ENCODE results near the gene AFMID. TPM values are rescaled to one million over a fixed set of nuclear protein-coding genes. Genes with fewer than 3 reads are reported as not detected.

The AFMID gene
- total RNA-seq, 4 donors from 2014 or later = 11.7 to 14.3 (median 12.1) TPM

DNA sequence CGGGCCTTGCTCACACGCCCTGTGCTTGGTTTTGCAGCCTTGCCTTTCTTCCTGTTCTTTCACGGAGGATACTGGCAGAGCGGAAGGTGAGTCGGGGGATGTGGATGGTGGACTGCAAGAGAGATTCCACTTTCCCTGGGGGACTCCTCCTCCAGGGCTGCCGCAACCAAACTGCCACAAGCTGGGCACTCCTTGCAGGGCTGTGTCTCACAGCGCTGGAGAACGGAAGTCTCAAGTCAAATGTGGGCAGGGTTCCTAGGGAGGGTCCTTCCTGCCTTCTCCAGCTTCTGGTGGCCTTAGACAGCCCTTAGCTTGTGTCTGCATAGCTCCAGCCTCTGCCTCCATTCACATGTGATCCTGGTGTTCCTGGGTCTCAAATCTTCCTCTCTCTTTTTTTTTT lies 15.5 kb downstream of the AFMID start:
- intact Hi-C loops (cut with DNase I; ENCODE audit: low total_unique reads) (no loop called here), in situ Hi-C loops (cut with MboI; ENCODE audit: low sequenced_read_pairs in 4 of 4) (no loop called here)
- H3K36me3 ChIP-seq = no peaks in the 10 kb centered on the region
- DNase-seq (no peak), ATAC-seq (no peak)
- no peak overlapping the region for H3K4me3 ChIP-seq
- H3K27ac ChIP-seq = no peak overlapping the region
- TF ChIP-seq, protein P1, sequence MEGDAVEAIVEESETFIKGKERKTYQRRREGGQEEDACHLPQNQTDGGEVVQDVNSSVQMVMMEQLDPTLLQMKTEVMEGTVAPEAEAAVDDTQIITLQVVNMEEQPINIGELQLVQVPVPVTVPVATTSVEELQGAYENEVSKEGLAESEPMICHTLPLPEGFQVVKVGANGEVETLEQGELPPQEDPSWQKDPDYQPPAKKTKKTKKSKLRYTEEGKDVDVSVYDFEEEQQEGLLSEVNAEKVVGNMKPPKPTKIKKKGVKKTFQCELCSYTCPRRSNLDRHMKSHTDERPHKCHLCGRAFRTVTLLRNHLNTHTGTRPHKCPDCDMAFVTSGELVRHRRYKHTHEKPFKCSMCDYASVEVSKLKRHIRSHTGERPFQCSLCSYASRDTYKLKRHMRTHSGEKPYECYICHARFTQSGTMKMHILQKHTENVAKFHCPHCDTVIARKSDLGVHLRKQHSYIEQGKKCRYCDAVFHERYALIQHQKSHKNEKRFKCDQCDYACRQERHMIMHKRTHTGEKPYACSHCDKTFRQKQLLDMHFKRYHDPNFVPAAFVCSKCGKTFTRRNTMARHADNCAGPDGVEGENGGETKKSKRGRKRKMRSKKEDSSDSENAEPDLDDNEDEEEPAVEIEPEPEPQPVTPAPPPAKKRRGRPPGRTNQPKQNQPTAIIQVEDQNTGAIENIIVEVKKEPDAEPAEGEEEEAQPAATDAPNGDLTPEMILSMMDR (IDR thresholded peaks at IDR 0.05 in 4 of 5, conservative IDR thresholded peaks at IDR 0.05 in 1 of 5) = no peak
- H3K9me3 ChIP-seq = no peaks in the 10 kb centered on the region
- H3K4me1 ChIP-seq = no peaks in the 10 kb centered on the region
- H3K27me3 ChIP-seq = no peaks in the 10 kb centered on the region

DNA sequence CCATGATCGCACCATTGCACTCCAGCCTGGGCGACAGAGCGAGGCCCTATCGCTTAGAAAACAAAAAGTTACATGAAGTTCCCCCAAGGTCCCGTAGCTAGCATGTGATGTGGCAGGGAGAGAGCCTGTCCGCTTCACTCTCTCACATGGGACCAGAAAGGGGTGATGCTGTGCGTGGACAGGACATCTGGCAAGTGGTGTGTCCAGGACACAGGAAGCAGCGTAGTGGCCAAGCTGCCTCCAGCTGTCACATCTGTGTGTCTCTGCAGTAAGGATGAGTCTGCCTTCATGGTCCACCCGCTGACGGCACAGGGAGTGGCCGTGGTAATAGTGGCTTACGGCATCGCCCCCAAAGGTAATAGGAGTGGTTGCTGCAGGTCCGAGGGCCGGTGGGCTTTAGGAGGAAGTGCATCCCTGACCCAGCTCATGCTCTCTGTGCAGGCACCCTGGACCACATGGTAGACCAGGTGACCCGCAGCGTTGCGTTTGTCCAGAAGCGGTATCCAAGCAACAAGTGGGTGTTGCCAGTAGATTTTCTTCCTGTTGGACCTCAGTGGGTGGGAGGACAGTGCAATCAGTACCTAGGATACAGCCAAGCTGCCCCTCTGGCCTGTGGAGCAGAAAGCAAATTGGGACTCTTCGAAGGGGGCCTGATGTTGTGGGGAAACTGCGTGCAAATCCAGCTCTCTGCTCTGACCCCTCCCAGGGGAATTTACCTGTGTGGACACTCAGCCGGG lies 17.4 kb downstream of the AFMID start:
- intact Hi-C loops (cut with DNase I; ENCODE audit: low total_unique reads) (no loop called here), in situ Hi-C loops (cut with MboI; ENCODE audit: low sequenced_read_pairs in 4 of 4) (no loop called here)
- H3K4me1 ChIP-seq = no peaks in the 10 kb centered on the region
- H3K27me3 ChIP-seq = no peaks in the 10 kb centered on the region
- no peak for TF ChIP-seq POLR2A (IDR thresholded peaks at IDR 0.05)
- TF ChIP-seq, protein P1 (IDR thresholded peaks at IDR 0.05 in 4 of 5, conservative IDR thresholded peaks at IDR 0.05 in 1 of 5) = no peak
- no peaks in the 10 kb centered on the region for H3K36me3 ChIP-seq
- H3K27ac ChIP-seq = no peak overlapping the region
- DNase-seq (no peak), ATAC-seq (no peak)
- H3K9me3 ChIP-seq = no peaks in the 10 kb centered on the region
- no peak overlapping the region for H3K4me3 ChIP-seq

DNA sequence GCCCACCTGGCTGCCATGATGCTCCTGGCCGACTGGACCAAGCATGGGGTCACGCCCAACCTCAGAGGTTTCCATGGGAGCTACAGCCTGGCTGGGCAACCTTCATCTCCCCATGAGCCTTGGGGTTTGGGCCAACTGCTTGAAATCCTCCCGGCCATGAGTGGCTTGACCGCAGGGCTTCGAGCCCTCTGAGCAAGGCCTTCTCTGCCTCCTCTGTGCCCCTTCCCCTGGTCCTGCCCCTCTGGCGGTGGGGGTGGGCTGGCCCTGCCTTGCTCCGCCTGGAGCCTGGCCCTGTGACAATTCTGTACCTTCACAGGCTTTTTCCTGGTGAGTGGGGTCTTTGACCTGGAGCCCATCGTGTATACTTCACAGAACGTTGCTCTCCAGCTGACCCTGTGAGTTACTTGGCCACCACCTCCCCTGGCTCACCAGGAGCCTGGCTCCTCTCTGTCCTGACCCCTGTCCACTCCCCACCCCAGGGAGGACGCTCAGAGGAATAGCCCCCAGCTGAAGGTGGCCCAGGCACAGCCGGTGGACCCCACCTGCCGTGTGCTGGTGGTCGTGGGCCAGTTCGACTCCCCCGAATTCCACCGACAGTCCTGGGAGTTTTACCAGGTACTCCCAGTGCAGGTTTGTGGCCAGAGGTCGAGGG lies 18.1 kb downstream of the AFMID start:
- H3K4me3 ChIP-seq = no peak overlapping the region
- H3K9me3 ChIP-seq = no peaks in the 10 kb centered on the region
- TF ChIP-seq, protein P1 (IDR thresholded peaks at IDR 0.05 in 4 of 5, conservative IDR thresholded peaks at IDR 0.05 in 1 of 5) = no peak
- no peak for TF ChIP-seq POLR2A (IDR thresholded peaks at IDR 0.05)
- intact Hi-C loops (cut with DNase I; ENCODE audit: low total_unique reads) = no loop called here
- H3K4me1 ChIP-seq = no peaks in the 10 kb centered on the region
- DNase-seq = no peak
- H3K27ac ChIP-seq = no peak overlapping the region
- ATAC-seq = no peak
- in situ Hi-C loops (cut with MboI; ENCODE audit: low sequenced_read_pairs in 4 of 4) = no loop called here
- no peaks in the 10 kb centered on the region for H3K27me3 ChIP-seq
- no peaks in the 10 kb centered on the region for H3K36me3 ChIP-seq

DNA sequence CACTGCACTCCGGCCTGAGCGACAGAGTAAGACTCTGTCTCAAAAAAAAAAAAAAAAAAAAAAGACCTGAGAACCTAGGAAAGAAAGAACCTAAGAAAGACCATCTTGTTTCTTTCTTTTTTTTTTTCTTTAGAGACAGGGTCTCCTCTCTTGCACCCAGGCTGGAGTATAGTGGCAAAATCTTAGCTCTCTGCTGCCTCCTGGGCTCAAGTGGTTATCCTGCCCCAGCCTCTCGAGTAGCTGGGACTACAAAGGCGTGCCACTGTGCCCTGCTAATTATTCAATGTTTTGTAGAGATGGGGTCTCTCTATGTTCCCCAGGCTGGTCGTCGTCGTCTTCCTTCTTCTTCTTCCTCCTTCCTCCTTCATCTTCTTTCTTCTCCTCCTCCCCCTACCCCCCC lies 19.1 kb downstream of the AFMID start:
- in situ Hi-C loops (cut with MboI; ENCODE audit: low sequenced_read_pairs in 4 of 4) = no loop called here
- H3K36me3 ChIP-seq = no peaks in the 10 kb centered on the region

More for the DNA sequence above, 19.1 kb downstream of the AFMID start:
- Histone ChIP-seq H3K4me3 (no peak overlapping the region), H3K27me3 (no peaks in the 10 kb centered on the region), H3K9me3 (no peaks in the 10 kb centered on the region), H3K27ac (no peak overlapping the region), H3K4me1 (no peaks in the 10 kb centered on the region)
- DNase-seq = no peak
- intact Hi-C loops (cut with DNase I; ENCODE audit: low total_unique reads) = no loop called here
- TF ChIP-seq POLR2A (IDR thresholded peaks at IDR 0.05) = no peak
- TF ChIP-seq, protein P1 (IDR thresholded peaks at IDR 0.05 in 4 of 5, conservative IDR thresholded peaks at IDR 0.05 in 1 of 5) = no peak
- no peak for ATAC-seq
